Astrocyte (in vitro differentiated cells and primary cell): Measurements from ENCODE around the gene DNAJC8. TPM values are rescaled to one million over a fixed set of nuclear protein-coding genes. Genes with fewer than 3 reads are reported as not detected.

Experiments used
- DNase-seq: peaks from one replicate; pipeline ENCODE4 v3.0.0-alpha.2; 2010; ENCODE audit warnings: low read depth
- FAIRE-seq: peaks from 2 replicates; lab custom pipeline; 2011; peaks lifted over from hg19 to GRCh38; lab: Jason Lieb, UNC
- H2AFZ ChIP-seq: 2 replicates; pipeline ENCODE4 v1.6.0; 2012; ENCODE audit warnings: low read depth, low read length, inconsistent platforms
- H3K27ac ChIP-seq: 2 replicates; pipeline ENCODE4 v1.5.1; 2011; ENCODE audit warnings: low read depth, low read length, inconsistent platforms
- H3K27me3 ChIP-seq: 2 replicates; pipeline ENCODE4 v1.6.0; 2011; ENCODE audit warnings: low read length, inconsistent platforms; ENCODE audit not compliant: insufficient read depth
- H3K36me3 ChIP-seq: 2 replicates; pipeline ENCODE4 v1.5.1; 2011; ENCODE audit warnings: low read length, inconsistent platforms; ENCODE audit not compliant: insufficient read depth
- H3K4me1 ChIP-seq: 2 replicates; pipeline ENCODE4 v1.5.1; 2011; ENCODE audit warnings: low read length, inconsistent platforms; ENCODE audit not compliant: insufficient read depth
- H3K4me2 ChIP-seq: 2 replicates; pipeline ENCODE4 v1.6.0; 2012; ENCODE audit warnings: low read length, inconsistent platforms
- H3K4me3 ChIP-seq: 2 replicates; pipeline ENCODE4 v1.5.1; 2011; ENCODE audit warnings: low read depth, mild to moderate bottlenecking, low read length, inconsistent platforms; ENCODE audit not compliant: insufficient read depth
- H3K79me2 ChIP-seq: 2 replicates; pipeline ENCODE4 v1.6.0; 2012; ENCODE audit warnings: mild to moderate bottlenecking, low read length, inconsistent platforms; ENCODE audit not compliant: insufficient read depth
- H3K9ac ChIP-seq: 2 replicates; pipeline ENCODE4 v1.6.0; 2012; ENCODE audit warnings: mild to moderate bottlenecking, low read length, inconsistent platforms
- H3K9me3 ChIP-seq: 2 replicates; pipeline ENCODE4 v1.5.1; 2012; ENCODE audit warnings: low read depth, mild to moderate bottlenecking, low read length, inconsistent platforms; ENCODE audit not compliant: insufficient read depth
- H4K20me1 ChIP-seq: 2 replicates; pipeline ENCODE4 v1.6.0; 2012; ENCODE audit warnings: low read length, inconsistent platforms; ENCODE audit not compliant: insufficient read depth
- H3K27ac Mint-ChIP-seq: one replicate; pipeline ENCODE4 v1.8.0; 2021; ENCODE audit warnings: mild to moderate bottlenecking, mixed read lengths; ENCODE audit not compliant: unreplicated experiment
- H3K27me3 Mint-ChIP-seq: one replicate; pipeline ENCODE4 v1.8.0; 2021; ENCODE audit warnings: low read depth, mixed read lengths; ENCODE audit not compliant: unreplicated experiment
- H3K36me3 Mint-ChIP-seq: one replicate; pipeline ENCODE4 v1.8.0; 2021; ENCODE audit warnings: low read depth, mixed read lengths; ENCODE audit not compliant: unreplicated experiment
- H3K4me1 Mint-ChIP-seq: one replicate; pipeline ENCODE4 v1.8.0; 2021; ENCODE audit warnings: low read depth, mixed read lengths; ENCODE audit not compliant: unreplicated experiment
- H3K4me3 Mint-ChIP-seq: one replicate; pipeline ENCODE4 v1.8.0; 2021; ENCODE audit warnings: mild to moderate bottlenecking, moderate library complexity, mixed read lengths; ENCODE audit not compliant: unreplicated experiment
- H3K9me3 Mint-ChIP-seq: one replicate; pipeline ENCODE4 v1.8.0; 2021; ENCODE audit warnings: mild to moderate bottlenecking, mixed read lengths; ENCODE audit not compliant: unreplicated experiment
- EZH2 ChIP-seq: IDR thresholded peaks from 2 replicates; pipeline ENCODE4 v1.6.1; 2012; ENCODE audit warnings: mild to moderate bottlenecking, low read length, inconsistent platforms; ENCODE audit not compliant: insufficient read depth
- total RNA-seq: library from RNA; stranded (reverse); gene quantifications from 2 replicates; pipeline ENCODE4 v1.2.1, GENCODE V29; 2021
- TF ChIP-seq, protein P1 (sequence below): IDR thresholded peaks from 2 replicates; pipeline ENCODE4 v1.5.1; 2011; ENCODE audit warnings: low read depth, mild to moderate bottlenecking, inconsistent platforms, low read length, moderate library complexity; ENCODE audit not compliant: insufficient read depth

Gene DNAJC8
- total RNA-seq, 1 donor from 2014 or later: 91.3 TPM

- H3K36me3 ChIP-seq: peaks cover 6% of the 10 kb centered on the region
- FAIRE-seq (no peak), DNase-seq (no peak)
- H3K27me3 Mint-ChIP-seq: no peaks in the 10 kb centered on the region
- H3K9me3 Mint-ChIP-seq: no peaks in the 10 kb centered on the region
- no peak overlapping the region for H3K4me3 ChIP-seq
- H3K4me3 Mint-ChIP-seq: no peak overlapping the region
- no peak overlapping the region for H3K9ac ChIP-seq
- no peak overlapping the region for H3K27ac ChIP-seq
- H2AFZ ChIP-seq: no peak overlapping the region
- H3K79me2 ChIP-seq: peaks cover 20% of the 10 kb centered on the region
- H3K27ac Mint-ChIP-seq: no peak overlapping the region
- no peak overlapping the region for H3K4me2 ChIP-seq
- no peaks in the 10 kb centered on the region for H3K27me3 ChIP-seq
- no peaks in the 10 kb centered on the region for H3K9me3 ChIP-seq
- peaks cover 4% of the 10 kb centered on the region for H3K4me1 Mint-ChIP-seq
- peaks cover 10% of the 10 kb centered on the region for H4K20me1 ChIP-seq
- no peak for TF ChIP-seq EZH2
- TF ChIP-seq, protein P1, sequence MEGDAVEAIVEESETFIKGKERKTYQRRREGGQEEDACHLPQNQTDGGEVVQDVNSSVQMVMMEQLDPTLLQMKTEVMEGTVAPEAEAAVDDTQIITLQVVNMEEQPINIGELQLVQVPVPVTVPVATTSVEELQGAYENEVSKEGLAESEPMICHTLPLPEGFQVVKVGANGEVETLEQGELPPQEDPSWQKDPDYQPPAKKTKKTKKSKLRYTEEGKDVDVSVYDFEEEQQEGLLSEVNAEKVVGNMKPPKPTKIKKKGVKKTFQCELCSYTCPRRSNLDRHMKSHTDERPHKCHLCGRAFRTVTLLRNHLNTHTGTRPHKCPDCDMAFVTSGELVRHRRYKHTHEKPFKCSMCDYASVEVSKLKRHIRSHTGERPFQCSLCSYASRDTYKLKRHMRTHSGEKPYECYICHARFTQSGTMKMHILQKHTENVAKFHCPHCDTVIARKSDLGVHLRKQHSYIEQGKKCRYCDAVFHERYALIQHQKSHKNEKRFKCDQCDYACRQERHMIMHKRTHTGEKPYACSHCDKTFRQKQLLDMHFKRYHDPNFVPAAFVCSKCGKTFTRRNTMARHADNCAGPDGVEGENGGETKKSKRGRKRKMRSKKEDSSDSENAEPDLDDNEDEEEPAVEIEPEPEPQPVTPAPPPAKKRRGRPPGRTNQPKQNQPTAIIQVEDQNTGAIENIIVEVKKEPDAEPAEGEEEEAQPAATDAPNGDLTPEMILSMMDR: no peak
- H3K36me3 Mint-ChIP-seq: no peaks in the 10 kb centered on the region
- peaks cover 12% of the 10 kb centered on the region for H3K4me1 ChIP-seq
These were observed 8.9 kb upstream of the DNAJC8 start for GRCh38 chr1:28241638-28242241.

- H3K4me3 Mint-ChIP-seq: no peak overlapping the region
- H3K36me3 Mint-ChIP-seq: no peaks in the 10 kb centered on the region
- no peaks in the 10 kb centered on the region for H3K9me3 ChIP-seq
- H2AFZ ChIP-seq: no peak overlapping the region
- no peak overlapping the region for H3K27ac ChIP-seq
- DNase-seq: no peak
- H3K9ac ChIP-seq: no peak overlapping the region
- peaks cover 4% of the 10 kb centered on the region for H3K4me1 Mint-ChIP-seq
- no peak overlapping the region for H3K4me3 ChIP-seq
- peaks cover 10% of the 10 kb centered on the region for H3K4me1 ChIP-seq
- peaks cover 25% of the 10 kb centered on the region for H3K79me2 ChIP-seq
- no peaks in the 10 kb centered on the region for H3K27me3 ChIP-seq
- TF ChIP-seq, protein P1: no peak
- TF ChIP-seq EZH2: no peak
- no peaks in the 10 kb centered on the region for H3K9me3 Mint-ChIP-seq
- peaks cover 6% of the 10 kb centered on the region for H3K36me3 ChIP-seq
- no peak overlapping the region for H3K27ac Mint-ChIP-seq
- H3K4me2 ChIP-seq: no peak overlapping the region
- no peak for FAIRE-seq
- no peaks in the 10 kb centered on the region for H3K27me3 Mint-ChIP-seq
- peaks cover 12% of the 10 kb centered on the region for H4K20me1 ChIP-seq
These were observed 7.2 kb upstream of the DNAJC8 start for GRCh38 chr1:28240024-28240423.

GRCh38 chr1:28239004-28239403 lies 6.2 kb upstream of the DNAJC8 start:
- Mint-ChIP-seq H3K4me1 (peaks cover 4% of the 10 kb centered on the region), H3K27ac (no peak overlapping the region), H3K4me3 (peak overlapping the region; percentile 50), H3K27me3 (no peaks in the 10 kb centered on the region), H3K36me3 (no peaks in the 10 kb centered on the region), H3K9me3 (no peaks in the 10 kb centered on the region)
- H3K79me2 ChIP-seq: peaks cover 25% of the 10 kb centered on the region
- peaks cover 12% of the 10 kb centered on the region for H4K20me1 ChIP-seq
- H3K27me3 ChIP-seq: no peaks in the 10 kb centered on the region
- H3K9me3 ChIP-seq: no peaks in the 10 kb centered on the region
- no peak for DNase-seq
- no peak for TF ChIP-seq EZH2
- TF ChIP-seq, protein P1: no peak
- no peak overlapping the region for H3K4me2 ChIP-seq
- no peak overlapping the region for H2AFZ ChIP-seq
- H3K27ac ChIP-seq: no peak overlapping the region
- FAIRE-seq: no peak
- no peak overlapping the region for H3K9ac ChIP-seq
- peaks cover 10% of the 10 kb centered on the region for H3K4me1 ChIP-seq
- H3K4me3 ChIP-seq: no peak overlapping the region
- peaks cover 6% of the 10 kb centered on the region for H3K36me3 ChIP-seq
